Measurements from ENCODE around the gene CES3. TPM values are rescaled to one million over a fixed set of nuclear protein-coding genes. Genes with fewer than 3 reads are reported as not detected.
"Not testable (repeated sequence)": the region's sequence is repeated elsewhere in the genome, so short reads cannot be mapped to it uniquely, and the experiment has no call there.

CES3 gene
- total RNA-seq, 2 experiments from 2014 or later: 1.1 to 1.3 TPM

- no peak overlapping the region for H3K4me3 Mint-ChIP-seq
- no peak overlapping the region for H3K27ac ChIP-seq (ENCODE audit: low read depth in 1 of 2, low read length in 2 of 2)
- H3K4me1 Mint-ChIP-seq (ENCODE audit: low read depth): peaks cover 13% of the 10 kb centered on the region
- CTCF ChIA-PET: interaction anchor here (0.9 to 1.0 kb wide), 2 partner anchors 57 to 513 kb away, joined by 3 read pairs; no protein-coding TSS in a partner anchor
- no peak for DNase-seq
- H3K36me3 Mint-ChIP-seq (ENCODE audit: low read depth): no peaks in the 10 kb centered on the region
- H3K36me3 ChIP-seq (ENCODE audit: insufficient read depth, low read length): no peaks in the 10 kb centered on the region
- ATAC-seq (ENCODE audit: poor library complexity): no peak
- POLR2A ChIA-PET: interaction anchor here (0.6 kb wide), 1 partner anchor 245 kb away, joined by 5 read pairs; no protein-coding TSS in a partner anchor
- no peaks in the 10 kb centered on the region for H3K9me3 Mint-ChIP-seq
- intact Hi-C loops (cut with DNase I, micrococcal nuclease): loop anchor here in 1 of 2 experiments (5.0 kb wide), 1 partner anchor 55 kb away; no protein-coding TSS in a partner anchor
- H3K27me3 Mint-ChIP-seq: peaks cover 61% of the 10 kb centered on the region
- TF ChIP-seq CTCF (IDR thresholded peaks at IDR 0.05): no peak
- peaks cover 21% of the 10 kb centered on the region for H3K4me1 ChIP-seq (ENCODE audit: insufficient read depth, low read length)
- peaks cover 0 to 8% of the 10 kb centered on the region in 2 experiments for H3K9me3 ChIP-seq (ENCODE audit: control insufficient read depth in 1 of 2, insufficient read depth in 1 of 2, low read length in 2 of 2)
- no peak overlapping the region for H3K4me3 ChIP-seq (ENCODE audit: low read length)
- H3K27me3 ChIP-seq (ENCODE audit: control insufficient read depth in 1 of 2, insufficient read depth in 2 of 2, low read length in 2 of 2): peaks cover 25% of the 10 kb centered on the region in 2 experiments
- no peak overlapping the region for H3K27ac Mint-ChIP-seq
These were observed 8.5 kb upstream of the CES3 start for GRCh38 chr16:66952430-66953110.

- ATAC-seq (ENCODE audit: poor library complexity): no peak
- DNase-seq: no peak
- ChIA-PET CTCF (interaction anchor here (0.6 to 1.3 kb wide), 8 partner anchors 15 to 254 kb away, joined by 3 to 5 read pairs (median 3); no protein-coding TSS in a partner anchor), POLR2A (interaction anchor here (0.6 to 1.6 kb wide), 2 partner anchors 197 to 207 kb away, joined by 4 to 5 read pairs; partner anchors contain the start of genes B3GNT9, FBXL8 and TRADD)
- H3K36me3 Mint-ChIP-seq (ENCODE audit: low read depth): no peaks in the 10 kb centered on the region
- Histone ChIP-seq H3K27me3 (ENCODE audit: control insufficient read depth in 1 of 2, insufficient read depth in 2 of 2, low read length in 2 of 2) (peaks cover 21 to 22% of the 10 kb centered on the region in 2 experiments), H3K4me1 (ENCODE audit: insufficient read depth, low read length) (peaks cover 11% of the 10 kb centered on the region), H3K9me3 (ENCODE audit: control insufficient read depth in 1 of 2, insufficient read depth in 1 of 2, low read length in 2 of 2) (peaks cover 0 to 5% of the 10 kb centered on the region in 2 experiments), H3K4me3 (ENCODE audit: low read length) (no peak overlapping the region), H3K36me3 (ENCODE audit: insufficient read depth, low read length) (no peaks in the 10 kb centered on the region), H3K27ac (ENCODE audit: low read depth in 1 of 2, low read length in 2 of 2) (no peak overlapping the region)
- peaks cover 53% of the 10 kb centered on the region for H3K27me3 Mint-ChIP-seq
- peaks cover 6% of the 10 kb centered on the region for H3K4me1 Mint-ChIP-seq (ENCODE audit: low read depth)
- intact Hi-C loops (cut with DNase I, micrococcal nuclease): loop anchor here (1.0 to 5.0 kb wide), 3 partner anchors 56 to 232 kb away; no protein-coding TSS in a partner anchor
- no peak for TF ChIP-seq CTCF (IDR thresholded peaks at IDR 0.05)
- no peak overlapping the region for H3K27ac Mint-ChIP-seq
- H3K9me3 Mint-ChIP-seq: no peaks in the 10 kb centered on the region
- H3K4me3 Mint-ChIP-seq: no peak overlapping the region
These were observed 7.5 kb upstream of the CES3 start for GRCh38 chr16:66953462-66954096.

- Histone ChIP-seq H3K27ac (ENCODE audit: low read depth in 1 of 2, low read length in 2 of 2) (no peak overlapping the region), H3K4me1 (ENCODE audit: insufficient read depth, low read length) (peaks cover 5% of the 10 kb centered on the region), H3K9me3 (ENCODE audit: control insufficient read depth in 1 of 2, insufficient read depth in 1 of 2, low read length in 2 of 2) (no peaks in the 10 kb centered on the region), H3K4me3 (ENCODE audit: low read length) (no peak overlapping the region), H3K36me3 (ENCODE audit: insufficient read depth, low read length) (no peaks in the 10 kb centered on the region), H3K27me3 (ENCODE audit: control insufficient read depth in 1 of 2, insufficient read depth in 2 of 2, low read length in 2 of 2) (peaks cover 15 to 17% of the 10 kb centered on the region in 2 experiments)
- Mint-ChIP-seq H3K36me3 (ENCODE audit: low read depth) (no peaks in the 10 kb centered on the region), H3K9me3 (no peaks in the 10 kb centered on the region), H3K4me3 (no peak overlapping the region), H3K27ac (no peak overlapping the region), H3K4me1 (ENCODE audit: low read depth) (peaks cover 4% of the 10 kb centered on the region), H3K27me3 (peaks cover 47% of the 10 kb centered on the region)
- intact Hi-C loops (cut with DNase I, micrococcal nuclease): loop anchor here (1.0 to 5.0 kb wide), 3 partner anchors 57 to 231 kb away; no protein-coding TSS in a partner anchor
- TF ChIP-seq CTCF (IDR thresholded peaks at IDR 0.05): peak; percentile 79
- CTCF ChIA-PET: interaction anchor here (0.6 to 1.3 kb wide), 8 partner anchors 15 to 253 kb away, joined by 3 to 5 read pairs (median 3); no protein-coding TSS in a partner anchor
- ATAC-seq (ENCODE audit: poor library complexity): peak; percentile 95
- DNase-seq: peak; percentile 52 to 83 (median 68)
- POLR2A ChIA-PET: interaction anchor here (0.6 to 1.6 kb wide), 2 partner anchors 197 to 206 kb away, joined by 4 to 5 read pairs; partner anchors contain the start of genes B3GNT9, FBXL8 and TRADD
These were observed 6.9 kb upstream of the CES3 start for GRCh38 chr16:66954097-66954659.

DNA sequence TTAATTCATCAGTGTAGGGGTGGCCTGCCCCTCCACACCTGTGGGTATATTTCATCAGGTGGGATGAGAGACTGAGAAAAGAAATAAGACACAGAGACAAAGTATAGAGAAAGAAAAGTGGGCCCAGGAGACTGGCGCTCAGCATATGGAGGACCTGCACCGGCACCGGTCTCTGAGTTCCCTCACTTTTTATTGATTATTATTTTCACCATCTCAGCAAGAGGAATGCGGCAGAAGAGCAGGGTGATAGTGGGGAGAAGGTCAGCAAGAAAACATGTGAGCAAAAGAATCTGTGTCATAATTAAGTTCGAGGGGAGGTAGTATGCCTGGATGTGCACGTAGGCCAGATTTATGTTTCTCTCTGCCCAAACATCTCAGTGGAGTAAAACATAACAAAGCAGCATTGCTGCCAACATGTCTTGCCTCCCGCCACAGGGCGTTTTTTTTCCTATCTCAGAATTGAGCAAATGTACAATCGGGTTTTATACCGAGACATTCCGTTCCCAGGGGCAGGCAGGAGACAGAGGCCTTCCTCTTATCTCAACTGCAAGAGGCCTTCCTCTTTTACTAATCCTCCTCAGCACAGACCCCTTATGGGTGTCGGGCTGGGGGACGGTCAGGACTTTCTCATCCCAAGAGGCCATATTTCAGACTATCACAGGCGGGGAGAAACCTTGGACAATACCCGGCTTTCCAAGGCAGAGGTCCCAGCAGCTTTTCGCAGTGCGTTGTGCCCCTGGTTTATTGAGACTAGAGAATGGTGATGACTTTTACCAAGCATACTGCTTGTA, 5.5 kb upstream of the CES3 start:
- H3K36me3 Mint-ChIP-seq (ENCODE audit: low read depth); ATAC-seq (ENCODE audit: poor library complexity); H3K27me3 ChIP-seq (ENCODE audit: control insufficient read depth in 1 of 2, insufficient read depth in 2 of 2, low read length in 2 of 2); H3K27ac Mint-ChIP-seq; H3K9me3 ChIP-seq (ENCODE audit: control insufficient read depth in 1 of 2, insufficient read depth in 1 of 2, low read length in 2 of 2); H3K4me1 ChIP-seq (ENCODE audit: insufficient read depth, low read length); H3K4me3 Mint-ChIP-seq; CTCF ChIA-PET; H3K36me3 ChIP-seq (ENCODE audit: insufficient read depth, low read length); intact Hi-C loops (cut with DNase I, micrococcal nuclease); H3K27ac ChIP-seq (ENCODE audit: low read depth in 1 of 2, low read length in 2 of 2); H3K4me3 ChIP-seq (ENCODE audit: low read length); H3K4me1 Mint-ChIP-seq (ENCODE audit: low read depth); DNase-seq; POLR2A ChIA-PET; H3K9me3 Mint-ChIP-seq: not testable (repeated sequence)
- H3K27me3 Mint-ChIP-seq: peaks cover 34% of the 10 kb centered on the region

Data from CD4-positive, alpha-beta T cell (primary cell).